Measurements from ENCODE around the gene FBXO30.

- TF ChIP-seq CTCF (IDR thresholded peaks at IDR 0.05 in 8 of 11, conservative IDR thresholded peaks at IDR 0.05 in 3 of 11), result no peak
- TF ChIP-seq POLR2AphosphoS5 (IDR thresholded peaks at IDR 0.05), result no peak
- TF ChIP-seq POLR2A (IDR thresholded peaks at IDR 0.05), result no peak
Observed at GRCh38 chr6:145860562-145860961, 46.0 kb upstream of the FBXO30 start.

Measured in spleen (tissue), 7 donors.